Skeletal muscle tissue (tissue), 4 donors: ENCODE results near the gene MALSU1. TPM values are rescaled to one million over a fixed set of nuclear protein-coding genes. Genes with fewer than 3 reads are reported as not detected.

Experiments used
- H3K27ac ChIP-seq: one replicate; pipeline ENCODE4 v1.7.0; 2013; ENCODE audit warnings: mild to moderate bottlenecking, low read depth, low read length, inconsistent platforms
- H3K27me3 ChIP-seq, 3 donors: one replicate each; pipeline ENCODE4 v1.7.0; 2013; ENCODE audit warnings: low read length in 3 of 3; ENCODE audit not compliant: control insufficient read depth in 3 of 3, insufficient read depth in 3 of 3
- H3K36me3 ChIP-seq, 3 donors: one replicate each; pipeline ENCODE4 v1.7.0; 2013; ENCODE audit warnings: low read length in 3 of 3; ENCODE audit not compliant: control insufficient read depth in 3 of 3, insufficient read depth in 3 of 3
- H3K4me1 ChIP-seq, 3 donors: one replicate each; pipeline ENCODE4 v1.7.0; 2013; ENCODE audit warnings: low read length in 3 of 3, mild to moderate bottlenecking in 3 of 3; ENCODE audit not compliant: control insufficient read depth in 3 of 3, insufficient read depth in 3 of 3
- H3K4me3 ChIP-seq, 3 donors: one replicate each; pipeline ENCODE4 v1.7.0; 2013; ENCODE audit warnings: low read length in 3 of 3
- H3K9ac ChIP-seq, 3 donors: one replicate each; pipeline ENCODE4 v1.7.0; 2013; ENCODE audit warnings: low read length in 3 of 3, mild to moderate bottlenecking in 3 of 3, moderate library complexity in 2 of 3, low read depth in 1 of 3
- H3K9me3 ChIP-seq, 3 donors: one replicate each; pipeline ENCODE4 v1.7.0; 2013; ENCODE audit warnings: low read length in 3 of 3; ENCODE audit not compliant: control insufficient read depth in 3 of 3
- total RNA-seq: library from RNA; depleted of rRNA; stranded (reverse); fragments of >200 nt; gene quantifications from one replicate; pipeline ENCODE4 v1.2.3, GENCODE V29; 2014
- donor health status: Osteomylitis.

Gene MALSU1
- total RNA-seq, 1 donor from 2014 or later, result 95.5 TPM

DNA sequence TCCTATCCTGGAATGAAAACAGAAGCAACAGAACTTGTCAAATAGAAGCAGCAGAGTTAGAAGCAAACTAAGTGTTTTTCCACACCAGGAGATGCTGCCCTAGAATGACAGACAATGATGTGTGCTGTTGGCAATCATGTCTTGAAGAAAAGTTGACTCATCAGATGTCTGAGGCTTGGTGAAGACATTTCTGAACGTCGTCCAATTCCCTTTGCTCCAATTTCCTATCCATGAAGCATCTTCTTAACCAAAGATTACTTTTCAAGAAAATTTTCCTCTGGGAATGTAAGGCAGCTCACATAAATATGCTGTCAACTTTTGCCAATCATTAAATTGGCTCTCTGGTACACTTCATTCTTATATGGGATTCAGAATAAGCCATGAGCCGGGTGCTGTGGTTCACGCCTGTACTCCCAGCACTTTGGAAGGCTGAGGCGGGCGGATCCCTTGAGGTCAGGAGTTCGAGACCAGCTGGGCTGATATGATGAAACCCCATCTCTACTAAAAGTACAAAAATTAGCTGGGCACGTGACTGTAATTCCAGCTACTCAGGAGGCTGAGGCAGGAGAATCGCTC lies 34.6 kb downstream of the MALSU1 start:
- Histone ChIP-seq H3K4me1 (peaks cover 4 to 11% (median 9%) of the 10 kb centered on the region in 3 donors), H3K36me3 (no peaks in the 10 kb centered on the region), H3K27ac (peak overlapping the region; percentile 28), H3K9me3 (no peaks in the 10 kb centered on the region), H3K27me3 (no peaks in the 10 kb centered on the region), H3K9ac (no peak overlapping the region), H3K4me3 (no peak overlapping the region)

DNA sequence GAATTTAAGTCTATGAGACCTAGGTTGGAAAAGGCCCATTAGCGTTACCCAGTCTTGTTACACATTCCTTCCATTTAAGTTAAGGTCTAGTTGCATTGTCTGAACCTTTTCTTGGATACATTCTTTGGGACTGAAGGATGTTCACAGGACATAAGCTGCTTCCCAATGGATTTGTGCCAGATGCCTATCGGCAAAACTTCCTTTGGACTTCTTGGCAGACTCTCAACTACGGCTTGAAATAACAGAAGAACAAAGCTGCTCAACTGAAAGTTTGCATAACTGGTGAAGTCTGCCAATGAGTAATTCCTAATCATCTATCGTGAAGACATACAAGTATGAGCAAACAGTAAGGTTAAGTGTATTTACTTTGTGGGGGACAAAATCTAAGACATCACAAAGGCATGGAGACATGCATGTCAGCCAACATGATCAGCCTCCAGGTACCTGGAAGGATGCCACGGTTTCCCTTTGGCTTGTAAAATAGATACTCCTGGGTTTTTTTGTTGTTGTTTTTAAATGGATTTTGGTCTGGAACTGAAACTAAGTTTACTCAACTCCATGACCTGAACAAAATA lies 35.4 kb downstream of the MALSU1 start:
- Histone ChIP-seq H3K4me3 (no peak overlapping the region), H3K9me3 (no peaks in the 10 kb centered on the region), H3K9ac (no peak overlapping the region), H3K4me1 (peaks cover 4 to 11% (median 9%) of the 10 kb centered on the region in 3 donors), H3K27ac (no peak overlapping the region), H3K27me3 (no peaks in the 10 kb centered on the region), H3K36me3 (no peaks in the 10 kb centered on the region)

DNA sequence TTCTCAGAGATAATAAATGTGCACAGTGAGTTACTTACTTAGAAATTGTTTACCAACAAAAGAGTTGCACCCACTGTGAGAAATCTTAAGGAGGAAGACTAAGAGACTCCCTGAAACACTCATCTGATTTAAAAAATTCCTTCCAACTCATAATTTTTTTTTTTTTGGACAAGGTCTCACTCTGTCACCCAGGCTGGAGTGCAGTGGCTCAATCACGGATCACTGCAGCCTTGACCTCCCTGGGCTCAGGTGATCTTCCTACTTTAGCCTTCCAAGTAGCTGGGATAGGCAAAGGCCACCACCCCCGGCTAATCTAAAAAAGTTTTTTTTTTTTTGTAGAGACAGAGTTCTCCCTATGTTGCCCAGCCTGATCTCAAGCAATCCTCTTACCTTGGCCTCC lies 36.0 kb downstream of the MALSU1 start:
- H3K27ac ChIP-seq, result no peak overlapping the region

DNA sequence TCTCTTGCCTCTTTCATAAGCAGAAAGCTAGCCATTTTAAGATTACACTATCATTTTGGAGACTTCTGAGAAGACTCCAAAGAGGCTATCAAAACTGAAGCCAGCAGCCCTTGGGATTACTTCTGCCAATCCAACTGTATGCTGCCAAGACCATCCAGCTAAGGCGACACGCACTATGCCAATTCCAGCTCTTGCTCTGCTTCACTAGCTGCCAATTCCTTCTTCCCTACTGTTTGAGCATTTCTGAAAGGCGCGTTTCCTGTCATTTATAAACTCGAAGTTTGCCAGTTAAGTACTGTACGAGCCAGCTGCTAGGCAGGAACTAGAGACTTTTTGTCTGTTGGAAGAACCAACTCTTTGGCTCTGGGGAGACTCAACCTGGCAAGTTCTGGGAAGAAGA lies 36.5 kb downstream of the MALSU1 start:
- no peaks in the 10 kb centered on the region for H3K36me3 ChIP-seq
- H3K4me3 ChIP-seq, result no peak overlapping the region
- peaks cover 4 to 11% (median 9%) of the 10 kb centered on the region in 3 donors for H3K4me1 ChIP-seq
- H3K9ac ChIP-seq, result no peak overlapping the region
- no peaks in the 10 kb centered on the region for H3K9me3 ChIP-seq
- no peaks in the 10 kb centered on the region for H3K27me3 ChIP-seq
- no peak overlapping the region for H3K27ac ChIP-seq

More for the DNA sequence above, 36.0 kb downstream of the MALSU1 start:
- no peaks in the 10 kb centered on the region for H3K27me3 ChIP-seq
- H3K36me3 ChIP-seq, result no peaks in the 10 kb centered on the region
- peaks cover 4 to 11% (median 9%) of the 10 kb centered on the region in 3 donors for H3K4me1 ChIP-seq
- H3K4me3 ChIP-seq, result no peak overlapping the region
- no peaks in the 10 kb centered on the region for H3K9me3 ChIP-seq
- no peak overlapping the region for H3K9ac ChIP-seq

DNA sequence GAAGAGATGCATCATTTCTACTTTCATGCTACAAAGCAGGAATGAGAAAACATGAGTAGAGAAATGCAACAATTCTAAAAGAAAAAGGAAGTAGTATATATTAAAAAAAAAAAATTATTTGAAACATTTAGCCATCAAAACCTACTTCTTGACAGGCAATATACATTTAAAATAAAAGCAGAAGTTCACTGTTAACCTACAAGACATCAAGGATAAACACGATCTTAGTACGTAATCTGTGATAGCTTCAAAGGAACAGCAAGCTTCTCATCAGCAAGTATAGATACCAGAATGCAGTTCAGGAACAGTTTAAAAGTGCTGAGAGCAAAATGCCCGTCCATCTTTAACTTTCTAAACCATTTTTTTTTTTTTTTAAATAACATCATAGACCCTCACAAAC lies 36.9 kb downstream of the MALSU1 start:
- Histone ChIP-seq H3K4me3 (no peak overlapping the region), H3K4me1 (peaks cover 4 to 11% (median 9%) of the 10 kb centered on the region in 3 donors), H3K27me3 (no peaks in the 10 kb centered on the region), H3K9ac (no peak overlapping the region), H3K9me3 (no peaks in the 10 kb centered on the region), H3K36me3 (no peaks in the 10 kb centered on the region), H3K27ac (no peak overlapping the region)

DNA sequence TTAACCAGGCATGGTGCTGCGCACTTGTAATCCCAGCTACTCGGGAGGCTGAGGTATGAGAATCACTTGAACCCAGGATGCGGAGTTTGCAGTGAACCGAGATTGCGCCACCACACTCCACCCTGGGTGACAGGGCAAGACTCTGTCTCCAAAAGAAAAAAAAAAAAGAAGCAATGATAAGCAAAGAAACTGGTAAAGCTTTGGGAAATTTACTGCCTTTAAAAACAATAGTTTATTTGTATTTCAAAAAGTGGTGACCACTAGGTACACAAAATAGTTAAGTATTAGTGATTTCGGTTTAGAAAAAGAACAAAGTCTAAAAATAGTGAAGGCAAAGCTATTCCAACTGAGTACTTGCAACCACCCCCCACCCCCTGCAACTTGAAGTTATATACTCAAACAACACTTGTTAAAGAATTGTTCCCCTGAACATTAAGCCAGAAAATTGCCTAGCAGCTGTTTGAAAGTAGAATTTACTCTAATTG lies 37.7 kb downstream of the MALSU1 start:
- Histone ChIP-seq H3K4me3 (no peak overlapping the region), H3K27me3 (no peaks in the 10 kb centered on the region), H3K27ac (no peak overlapping the region), H3K4me1 (peaks cover 4 to 11% (median 9%) of the 10 kb centered on the region in 3 donors), H3K9ac (no peak overlapping the region), H3K9me3 (no peaks in the 10 kb centered on the region), H3K36me3 (no peaks in the 10 kb centered on the region)

DNA sequence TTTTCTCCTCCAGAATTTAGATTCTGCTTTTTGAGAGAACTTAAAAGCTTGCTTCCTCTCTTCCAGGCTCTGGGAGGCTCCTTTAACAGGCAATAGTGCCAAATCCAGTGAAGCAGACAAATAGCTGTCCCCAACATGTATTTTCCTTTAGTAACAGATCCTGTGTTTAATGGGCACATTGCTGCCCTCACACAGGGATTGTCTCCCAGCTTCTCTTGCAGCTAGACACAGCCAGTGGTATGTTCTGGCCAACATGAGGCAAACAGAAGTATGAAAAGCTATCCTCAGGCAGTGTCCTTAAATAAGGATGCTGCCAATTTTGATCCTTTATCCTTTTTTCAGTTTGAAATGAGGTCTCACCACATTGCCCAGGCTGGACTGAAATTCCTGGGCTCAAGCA lies 38.2 kb downstream of the MALSU1 start:
- Histone ChIP-seq H3K27me3 (no peaks in the 10 kb centered on the region), H3K9me3 (no peaks in the 10 kb centered on the region), H3K9ac (no peak overlapping the region), H3K4me1 (peaks cover 4 to 10% (median 6%) of the 10 kb centered on the region in 3 donors), H3K36me3 (no peaks in the 10 kb centered on the region), H3K27ac (no peak overlapping the region), H3K4me3 (no peak overlapping the region)

DNA sequence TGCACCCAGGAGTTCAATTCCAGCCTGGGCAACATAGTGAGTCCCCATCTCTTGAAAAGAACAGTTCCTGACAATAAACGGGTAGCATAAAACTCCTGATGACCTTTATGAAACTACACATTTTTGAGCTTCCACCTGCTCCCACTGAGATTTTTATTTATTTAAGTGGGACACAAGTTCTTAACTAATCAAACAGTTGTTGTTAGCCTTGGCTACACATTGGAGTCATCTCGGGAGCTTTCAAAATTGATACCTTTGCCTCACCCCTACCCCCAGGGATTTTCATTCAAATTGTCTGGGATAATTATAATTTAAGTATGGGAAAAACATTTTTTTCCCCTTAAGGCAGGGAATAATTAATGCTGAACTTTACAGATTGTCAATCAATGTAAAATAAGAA lies 39.3 kb downstream of the MALSU1 start:
- peaks cover 4 to 8% (median 4%) of the 10 kb centered on the region in 3 donors for H3K4me1 ChIP-seq
- no peak overlapping the region for H3K27ac ChIP-seq
- no peaks in the 10 kb centered on the region for H3K9me3 ChIP-seq
- no peak overlapping the region for H3K9ac ChIP-seq
- H3K27me3 ChIP-seq, result no peaks in the 10 kb centered on the region
- H3K36me3 ChIP-seq, result no peaks in the 10 kb centered on the region
- no peak overlapping the region for H3K4me3 ChIP-seq

DNA sequence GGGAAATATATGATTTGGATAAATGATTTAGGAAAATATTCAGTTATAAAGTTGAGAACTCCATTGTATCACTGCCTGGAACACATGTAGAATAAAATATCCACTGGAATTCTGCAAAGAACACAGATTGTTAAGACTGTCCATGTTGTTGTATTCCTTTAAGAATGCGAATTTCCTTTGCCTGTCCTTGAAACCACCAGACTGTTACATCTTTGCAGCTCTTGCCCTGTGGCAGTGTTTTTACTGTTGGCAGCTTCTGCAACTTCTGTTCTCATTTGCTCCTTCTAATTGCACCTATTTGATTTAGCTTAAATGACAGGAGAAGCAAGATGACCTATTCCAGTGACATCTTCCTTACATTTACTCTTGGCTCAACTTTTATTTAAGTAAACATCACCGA lies 39.7 kb downstream of the MALSU1 start:
- Histone ChIP-seq H3K4me1 (peaks cover 2 to 4% (median 3%) of the 10 kb centered on the region in 3 donors), H3K9me3 (no peaks in the 10 kb centered on the region), H3K36me3 (no peaks in the 10 kb centered on the region), H3K9ac (no peak overlapping the region), H3K27me3 (no peaks in the 10 kb centered on the region), H3K27ac (no peak overlapping the region), H3K4me3 (no peak overlapping the region)

DNA sequence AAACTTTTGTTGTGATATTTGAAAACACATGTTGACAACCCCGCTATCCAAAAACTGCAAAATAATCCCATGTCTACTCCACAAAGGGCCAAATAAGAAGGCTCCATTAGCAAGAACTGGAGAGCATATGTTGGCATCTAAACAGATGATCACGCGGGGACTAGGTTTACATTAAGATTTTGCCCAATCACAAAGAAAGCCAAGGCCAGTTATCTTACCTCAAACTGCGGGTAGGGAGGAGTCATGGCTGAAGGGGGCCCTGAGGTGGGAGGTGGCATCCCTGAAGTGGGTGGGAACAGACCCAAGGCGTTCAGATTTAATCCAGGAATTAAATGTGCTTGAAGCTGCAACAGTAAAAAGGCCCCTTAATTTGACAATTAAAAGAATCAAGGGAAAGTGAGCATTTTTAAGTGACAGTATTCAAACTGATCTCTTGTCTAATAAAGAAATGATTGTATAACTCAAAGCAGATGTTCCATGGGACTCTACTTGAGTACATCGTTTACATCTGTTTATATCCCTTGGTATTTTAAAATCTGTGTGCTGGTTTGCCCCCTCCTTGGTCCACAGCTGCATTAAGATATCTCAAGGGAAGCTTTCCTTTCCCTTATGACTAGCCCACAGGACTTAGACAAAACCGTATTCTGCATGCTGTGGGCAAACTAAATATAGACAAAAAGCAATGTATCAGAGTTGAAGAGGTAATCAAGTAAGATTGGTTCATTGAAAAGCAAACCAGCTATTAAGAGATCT lies 42.9 kb downstream of the MALSU1 start:
- Histone ChIP-seq H3K36me3 (no peaks in the 10 kb centered on the region), H3K9me3 (no peaks in the 10 kb centered on the region), H3K27me3 (no peaks in the 10 kb centered on the region), H3K27ac (no peak overlapping the region), H3K9ac (no peak overlapping the region), H3K4me3 (no peak overlapping the region), H3K4me1 (no peaks in the 10 kb centered on the region)
